C4-2B (cell line): Measurements from ENCODE around the gene RYR3.

Experiments used
- ZFX ChIP-seq: fragments of 450-650 bp; IDR thresholded peaks from 2 replicates; pipeline ENCODE4 v1.6.1; 2017
- TF ChIP-seq, protein P1 (sequence below): fragments of 450-650 bp; conservative IDR thresholded peaks from 2 replicates; pipeline ENCODE4 v1.5.1; 2017; ENCODE audit warnings: mild to moderate bottlenecking

DNA sequence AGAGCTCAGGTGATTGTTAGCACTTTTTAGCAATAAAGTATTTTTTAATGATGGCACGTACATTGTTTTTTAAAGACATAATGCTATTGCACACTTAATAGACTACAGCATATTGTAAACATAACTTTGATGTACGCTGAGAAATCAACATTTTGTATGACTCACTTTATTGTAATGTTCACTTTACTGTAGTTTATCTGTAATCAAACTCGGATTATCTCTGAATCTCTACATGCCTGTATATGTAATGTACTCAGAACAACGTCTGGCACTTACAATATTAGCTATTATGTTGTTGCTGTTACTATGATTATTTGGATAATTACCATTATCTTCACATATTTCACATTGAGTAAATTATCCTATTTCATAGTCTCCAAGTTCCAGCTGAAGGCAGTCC lies 519.6 kb downstream of the RYR3 start:
- TF ChIP-seq, protein P1, sequence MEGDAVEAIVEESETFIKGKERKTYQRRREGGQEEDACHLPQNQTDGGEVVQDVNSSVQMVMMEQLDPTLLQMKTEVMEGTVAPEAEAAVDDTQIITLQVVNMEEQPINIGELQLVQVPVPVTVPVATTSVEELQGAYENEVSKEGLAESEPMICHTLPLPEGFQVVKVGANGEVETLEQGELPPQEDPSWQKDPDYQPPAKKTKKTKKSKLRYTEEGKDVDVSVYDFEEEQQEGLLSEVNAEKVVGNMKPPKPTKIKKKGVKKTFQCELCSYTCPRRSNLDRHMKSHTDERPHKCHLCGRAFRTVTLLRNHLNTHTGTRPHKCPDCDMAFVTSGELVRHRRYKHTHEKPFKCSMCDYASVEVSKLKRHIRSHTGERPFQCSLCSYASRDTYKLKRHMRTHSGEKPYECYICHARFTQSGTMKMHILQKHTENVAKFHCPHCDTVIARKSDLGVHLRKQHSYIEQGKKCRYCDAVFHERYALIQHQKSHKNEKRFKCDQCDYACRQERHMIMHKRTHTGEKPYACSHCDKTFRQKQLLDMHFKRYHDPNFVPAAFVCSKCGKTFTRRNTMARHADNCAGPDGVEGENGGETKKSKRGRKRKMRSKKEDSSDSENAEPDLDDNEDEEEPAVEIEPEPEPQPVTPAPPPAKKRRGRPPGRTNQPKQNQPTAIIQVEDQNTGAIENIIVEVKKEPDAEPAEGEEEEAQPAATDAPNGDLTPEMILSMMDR = no peak
- TF ChIP-seq ZFX = no peak
